GM20000 (cell line): ENCODE measurements around the gene NECTIN4.
A peak's percentile ranks its signal among the peaks of the same experiment; 100 is the strongest.

ENCODE experiments used
- DNase-seq: peaks from one replicate; pipeline ENCODE4 v3.0.0; 2012; ENCODE audit warnings: low spot score
- TF ChIP-seq, protein P1 (sequence below): IDR thresholded peaks from 2 replicates; pipeline ENCODE4 v1.5.1; 2012; ENCODE audit warnings: mild to moderate bottlenecking, control low read depth; ENCODE audit errors: extremely low read depth, missing control alignments

The NECTIN4 gene

DNA sequence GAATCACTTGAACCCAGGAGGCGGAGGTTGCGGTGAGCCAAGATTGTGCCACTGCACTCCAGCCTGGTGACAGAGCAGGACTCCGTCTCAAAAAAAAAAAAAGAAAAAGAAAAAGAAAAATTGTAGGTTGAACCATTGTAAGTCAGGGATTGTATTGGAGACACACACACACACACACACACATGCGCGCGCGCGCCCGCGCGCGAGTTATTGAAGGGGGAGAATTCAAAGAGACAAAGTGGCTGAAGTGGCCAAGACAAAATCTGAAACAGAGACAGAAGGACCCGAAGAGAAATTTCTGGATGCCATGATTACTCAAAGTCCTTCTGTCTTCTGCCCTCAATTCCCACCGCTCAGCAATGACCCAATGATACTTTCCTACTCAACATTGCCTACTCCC is 5.1 kb upstream of the NECTIN4 start:
- DNase-seq = no peak
- TF ChIP-seq, protein P1, sequence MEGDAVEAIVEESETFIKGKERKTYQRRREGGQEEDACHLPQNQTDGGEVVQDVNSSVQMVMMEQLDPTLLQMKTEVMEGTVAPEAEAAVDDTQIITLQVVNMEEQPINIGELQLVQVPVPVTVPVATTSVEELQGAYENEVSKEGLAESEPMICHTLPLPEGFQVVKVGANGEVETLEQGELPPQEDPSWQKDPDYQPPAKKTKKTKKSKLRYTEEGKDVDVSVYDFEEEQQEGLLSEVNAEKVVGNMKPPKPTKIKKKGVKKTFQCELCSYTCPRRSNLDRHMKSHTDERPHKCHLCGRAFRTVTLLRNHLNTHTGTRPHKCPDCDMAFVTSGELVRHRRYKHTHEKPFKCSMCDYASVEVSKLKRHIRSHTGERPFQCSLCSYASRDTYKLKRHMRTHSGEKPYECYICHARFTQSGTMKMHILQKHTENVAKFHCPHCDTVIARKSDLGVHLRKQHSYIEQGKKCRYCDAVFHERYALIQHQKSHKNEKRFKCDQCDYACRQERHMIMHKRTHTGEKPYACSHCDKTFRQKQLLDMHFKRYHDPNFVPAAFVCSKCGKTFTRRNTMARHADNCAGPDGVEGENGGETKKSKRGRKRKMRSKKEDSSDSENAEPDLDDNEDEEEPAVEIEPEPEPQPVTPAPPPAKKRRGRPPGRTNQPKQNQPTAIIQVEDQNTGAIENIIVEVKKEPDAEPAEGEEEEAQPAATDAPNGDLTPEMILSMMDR = no peak

DNA sequence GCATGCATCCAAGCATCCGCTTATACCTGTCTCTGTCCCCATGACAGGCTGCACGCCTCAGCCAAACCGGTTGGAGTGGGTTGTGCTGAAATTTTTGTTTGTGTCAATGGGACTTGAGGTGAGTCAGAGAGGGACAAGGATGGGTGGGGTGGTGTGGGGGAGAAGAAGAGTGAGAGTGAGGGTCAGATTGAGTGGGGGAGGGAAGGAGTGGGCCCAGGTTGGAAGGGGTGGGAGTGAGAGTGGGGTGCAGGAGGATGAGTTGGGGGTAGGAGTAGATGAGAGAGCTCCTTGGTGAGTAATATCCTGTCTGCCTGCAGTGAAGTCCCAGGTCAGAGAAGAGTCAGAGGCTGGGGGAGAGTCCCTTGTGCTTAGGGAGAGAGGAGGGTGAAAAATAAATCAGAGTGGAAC is 3.3 kb upstream of the NECTIN4 start:
- TF ChIP-seq, protein P1 = no peak
- peak; percentile 68 for DNase-seq

DNA sequence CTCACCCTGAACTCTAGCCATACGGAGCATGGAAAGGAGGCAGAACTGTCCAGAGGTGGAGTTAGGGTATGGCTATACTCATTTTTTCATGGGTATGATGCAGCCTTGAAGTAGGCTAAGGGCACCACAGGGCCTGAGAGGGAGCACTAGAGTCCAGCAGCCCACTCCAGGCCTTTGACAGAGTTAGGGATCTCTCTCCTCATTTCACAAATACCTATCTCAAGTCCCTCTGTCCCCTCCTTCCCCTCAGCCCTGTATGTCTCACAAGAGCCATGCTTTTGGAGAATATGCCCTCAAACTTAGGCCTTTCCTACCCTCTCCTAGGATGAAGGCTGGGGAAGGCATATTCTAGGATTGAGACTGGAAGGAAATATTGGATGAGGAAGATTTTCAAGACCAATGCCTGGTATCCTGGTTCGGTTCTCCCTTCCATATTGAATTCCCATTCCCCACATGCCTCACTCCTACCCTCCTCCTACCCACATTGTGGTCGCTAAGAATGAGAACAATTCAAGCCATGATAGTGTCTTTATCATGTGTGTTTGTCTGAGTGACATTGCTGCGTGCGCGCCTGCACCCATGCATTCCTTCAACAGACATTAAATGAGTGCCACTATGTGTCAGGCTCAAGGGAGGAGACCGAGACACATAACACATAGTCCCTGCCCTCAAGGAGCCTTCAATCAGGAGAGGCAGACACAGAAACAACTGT is 2.6 kb upstream of the NECTIN4 start:
- no peak for DNase-seq
- TF ChIP-seq, protein P1 = no peak

DNA sequence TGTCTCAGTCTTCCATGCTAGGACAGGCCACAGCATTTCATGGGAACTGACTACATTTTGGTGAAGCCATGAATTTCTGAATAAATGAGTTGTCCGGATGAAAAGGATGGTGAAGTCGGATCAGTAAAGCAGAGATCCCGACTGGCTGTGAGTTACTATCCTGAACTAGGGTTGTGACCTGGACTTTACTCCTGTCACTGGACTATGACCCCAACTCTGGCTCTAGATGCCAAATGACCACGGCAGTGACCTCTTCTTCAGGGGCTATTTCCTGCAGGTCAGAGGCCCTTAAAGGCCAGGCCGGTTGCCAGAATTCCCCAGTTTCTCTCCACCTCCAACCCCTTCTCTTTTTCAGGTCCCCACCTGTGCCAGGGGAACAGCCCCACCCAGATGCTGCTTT is 1.7 kb upstream of the NECTIN4 start:
- no peak for DNase-seq
- TF ChIP-seq, protein P1 = no peak

DNA sequence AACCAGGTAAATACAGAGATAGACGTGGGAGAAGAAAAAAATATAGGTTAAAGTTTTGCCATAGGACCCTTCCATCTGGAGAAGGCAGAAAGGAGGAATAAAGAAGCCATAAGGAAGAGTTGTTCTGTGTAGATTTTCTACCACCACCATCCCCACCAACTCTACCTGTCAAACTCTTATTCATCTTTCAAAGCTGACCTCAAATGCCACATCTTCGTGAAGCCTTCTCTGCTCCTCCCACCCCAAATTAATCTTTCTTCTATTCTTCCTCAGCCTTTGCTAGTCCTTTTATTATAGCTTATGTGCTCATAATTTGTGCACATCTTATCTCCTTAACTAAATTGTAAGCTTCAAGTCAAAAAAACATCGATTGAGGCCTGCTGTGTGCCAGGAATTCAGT is 1.3 kb upstream of the NECTIN4 start:
- TF ChIP-seq, protein P1 = no peak
- DNase-seq = no peak

DNA sequence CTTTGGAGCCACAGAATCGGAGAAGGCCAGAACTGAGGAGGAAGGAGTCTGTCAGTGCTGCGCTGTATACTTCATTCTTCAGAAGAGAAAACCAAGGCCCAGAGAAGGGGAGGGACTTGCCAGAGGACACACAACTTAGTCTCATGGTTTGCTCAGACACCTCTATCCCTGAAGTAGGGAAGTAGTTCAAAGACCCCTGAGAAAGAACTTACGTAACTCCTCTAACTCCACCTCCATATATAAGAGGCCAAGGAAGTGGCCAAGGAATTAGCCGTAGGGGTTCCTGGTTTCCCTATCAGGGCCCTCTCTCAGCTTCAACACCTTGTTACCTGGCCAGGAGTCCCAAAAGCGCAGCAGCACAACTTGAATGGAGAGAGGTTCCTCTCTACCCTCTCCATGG is 580 bp upstream of the NECTIN4 start:
- TF ChIP-seq, protein P1 = no peak
- no peak for DNase-seq

DNA sequence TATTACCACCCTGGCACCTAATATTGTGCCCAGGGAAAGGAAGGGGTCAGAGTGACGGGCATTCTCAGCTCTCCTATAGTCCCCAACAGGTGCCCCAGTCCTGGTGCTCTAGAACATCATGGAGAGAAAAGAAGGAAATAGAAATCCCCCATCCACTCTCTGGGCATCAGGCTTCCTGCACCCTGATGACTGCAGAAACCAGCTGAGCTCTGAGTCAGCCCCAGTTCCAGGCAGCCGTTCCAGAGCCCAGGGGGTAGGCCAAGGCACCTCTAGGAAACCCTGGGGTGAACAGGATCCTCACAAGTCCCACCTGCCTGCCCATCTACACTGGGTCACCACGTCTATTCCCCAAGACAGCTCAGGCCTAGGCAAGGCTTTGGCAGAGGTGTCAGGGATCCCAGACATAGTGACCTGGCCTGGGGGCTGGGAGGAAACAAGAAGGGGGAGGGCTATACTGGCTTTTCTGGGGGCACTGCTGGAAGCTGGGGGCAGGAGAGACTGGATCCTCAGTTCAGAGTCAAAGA is 709 bp downstream of the NECTIN4 start:
- DNase-seq = no peak
- TF ChIP-seq, protein P1 = no peak
